ENCODE data around the gene BSDC1.

DNA sequence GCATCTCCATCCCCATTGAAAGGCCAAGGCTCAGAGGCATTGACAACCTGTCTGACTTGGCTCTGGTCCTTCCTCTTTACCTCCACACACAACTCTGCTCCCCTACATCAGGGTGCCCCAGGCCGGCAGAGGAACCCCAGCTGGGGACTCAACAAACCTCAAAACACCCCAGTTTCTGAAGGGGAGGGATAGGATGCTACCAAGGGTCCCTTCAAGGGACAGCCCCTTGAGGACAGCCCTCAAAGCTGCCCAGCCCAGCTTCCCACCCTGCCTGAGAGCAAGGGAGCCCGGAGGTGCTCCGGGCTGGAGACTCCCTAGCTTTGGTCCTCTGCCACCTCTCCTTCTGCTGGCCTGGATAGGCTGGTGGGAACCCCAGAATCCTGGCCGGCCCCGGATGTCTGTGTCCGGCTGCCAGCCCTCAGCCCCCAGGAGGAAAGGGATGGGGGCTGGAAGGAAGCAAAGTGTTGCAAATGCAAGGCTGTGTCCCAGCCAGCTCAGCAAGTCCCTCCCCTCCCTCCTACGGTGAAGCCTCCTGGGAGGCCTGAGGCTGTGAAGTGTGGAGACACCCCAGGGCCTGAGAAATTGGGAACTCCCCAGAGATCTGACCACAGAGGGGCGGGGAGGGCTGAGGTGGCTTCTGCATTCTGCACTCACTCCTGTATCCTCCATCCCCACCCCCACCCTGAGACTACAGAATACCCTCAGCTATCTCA lies 57.1 kb downstream of the BSDC1 start:
- TF ChIP-seq CTCF (IDR thresholded peaks at IDR 0.05) (no peak), SP1 (CRISPR knock-in tag; conservative IDR thresholded peaks at IDR 0.05) (no peak)
